GM12873 (cell line): ENCODE measurements around the gene FOXK1.

Experiments
- CTCF ChIP-seq: IDR thresholded peaks from 2 replicates; pipeline ENCODE4 v1.5.1; 2012; ENCODE audit warnings: low read depth, mild to moderate bottlenecking, moderate library complexity, low read length, control low read depth; ENCODE audit not compliant: insufficient read depth; ENCODE audit errors: missing control alignments

FOXK1 gene

GRCh38 chr7:4670791-4671190 lies 11.3 kb upstream of the FOXK1 start:
- TF ChIP-seq CTCF: no peak

GRCh38 chr7:4675771-4676367 lies 6.2 kb upstream of the FOXK1 start:
- TF ChIP-seq CTCF: no peak

- TF ChIP-seq CTCF: no peak
These were observed 760 bp upstream of the FOXK1 start for GRCh38 chr7:4681218-4681851.

GRCh38 chr7:4682621-4683042 lies 537 bp downstream of the FOXK1 start:
- peak; percentile 7 for TF ChIP-seq CTCF

GRCh38 chr7:4683043-4683883 lies 1.2 kb downstream of the FOXK1 start:
- TF ChIP-seq CTCF: no peak

GRCh38 chr7:4683884-4684565 lies 1.9 kb downstream of the FOXK1 start:
- TF ChIP-seq CTCF: peak; percentile 48

- no peak for TF ChIP-seq CTCF
These were observed 2.8 kb downstream of the FOXK1 start for GRCh38 chr7:4684846-4685245.
